ENCODE measurements around the gene BLNK.

The BLNK gene

GRCh38 chr10:96217711-96218110 is 53.7 kb downstream of the BLNK start:
- no peak overlapping the region for H3K27ac ChIP-seq
- CTCF ChIA-PET, result no interaction called here
- no peak for DNase-seq (ENCODE audit: low spot score)
- POLR2A ChIA-PET (ENCODE audit: low non-redundant PET), result no interaction called here
- TF ChIP-seq CTCF (conservative IDR thresholded peaks at IDR 0.05; ENCODE audit: low read depth), result no peak

- H3K27ac ChIP-seq, result no peak overlapping the region
- POLR2A ChIA-PET (ENCODE audit: low non-redundant PET), result no interaction called here
- no peak for TF ChIP-seq CTCF (conservative IDR thresholded peaks at IDR 0.05; ENCODE audit: low read depth)
- CTCF ChIA-PET, result interaction anchor here (0.7 kb wide), 1 partner anchor 40 kb away, joined by 3 read pairs; no protein-coding TSS in a partner anchor
- DNase-seq (ENCODE audit: low spot score), result no peak
These were observed 54.6 kb downstream of the BLNK start for GRCh38 chr10:96216775-96217174.

GRCh38 chr10:96212911-96213310 is 58.5 kb downstream of the BLNK start:
- DNase-seq (ENCODE audit: low spot score), result no peak
- CTCF ChIA-PET, result interaction anchor here (0.6 to 1.8 kb wide), 2 partner anchors 17 to 21 kb away, joined by 3 to 7 read pairs; no protein-coding TSS in a partner anchor
- no peak overlapping the region for H3K27ac ChIP-seq
- TF ChIP-seq CTCF (conservative IDR thresholded peaks at IDR 0.05; ENCODE audit: low read depth), result no peak
- POLR2A ChIA-PET (ENCODE audit: low non-redundant PET), result no interaction called here

GRCh38 chr10:96211764-96212163 is 59.6 kb downstream of the BLNK start:
- CTCF ChIA-PET, result no interaction called here
- POLR2A ChIA-PET (ENCODE audit: low non-redundant PET), result no interaction called here
- no peak overlapping the region for H3K27ac ChIP-seq
- DNase-seq (ENCODE audit: low spot score), result no peak
- TF ChIP-seq CTCF (conservative IDR thresholded peaks at IDR 0.05; ENCODE audit: low read depth), result no peak

GRCh38 chr10:96208946-96209345 is 62.4 kb downstream of the BLNK start:
- no peak overlapping the region for H3K27ac ChIP-seq
- POLR2A ChIA-PET (ENCODE audit: low non-redundant PET), result no interaction called here
- no peak for DNase-seq (ENCODE audit: low spot score)
- TF ChIP-seq CTCF (conservative IDR thresholded peaks at IDR 0.05; ENCODE audit: low read depth), result no peak
- CTCF ChIA-PET, result no interaction called here

- no peak for DNase-seq (ENCODE audit: low spot score)
- CTCF ChIA-PET, result interaction anchor here (0.5 to 1.1 kb wide), 2 partner anchors 22 to 1835 kb away, joined by 3 to 4 read pairs; no protein-coding TSS in a partner anchor
- no peak overlapping the region for H3K27ac ChIP-seq
- no peak for TF ChIP-seq CTCF (conservative IDR thresholded peaks at IDR 0.05; ENCODE audit: low read depth)
- POLR2A ChIA-PET (ENCODE audit: low non-redundant PET), result no interaction called here
These were observed 63.1 kb downstream of the BLNK start for GRCh38 chr10:96208271-96208670.

GRCh38 chr10:96205580-96205979 is 65.8 kb downstream of the BLNK start:
- POLR2A ChIA-PET (ENCODE audit: low non-redundant PET), result no interaction called here

More at GRCh38 chr10:96205580-96205979, 65.8 kb downstream of the BLNK start:
- TF ChIP-seq CTCF (conservative IDR thresholded peaks at IDR 0.05; ENCODE audit: low read depth), result no peak
- CTCF ChIA-PET, result no interaction called here
- no peak for DNase-seq (ENCODE audit: low spot score)
- no peak overlapping the region for H3K27ac ChIP-seq

Measured in RWPE1 (cell line).